ENCODE measurements around the gene SLC16A3. TPM values are rescaled to one million over a fixed set of nuclear protein-coding genes. Genes with fewer than 3 reads are reported as not detected.

The SLC16A3 gene
- total and polyA plus RNA-seq, 2 of the 8 experiments (the other 6 are each of a cell fraction or from before 2014, with no cell fraction given): 3.8 to 8.7 TPM

- no peak overlapping the region for H2AFZ ChIP-seq (ENCODE audit: low read length)
These were observed 11.7 kb upstream of the SLC16A3 start for GRCh38 chr17:82217120-82217529.

More at GRCh38 chr17:82217120-82217529, 11.7 kb upstream of the SLC16A3 start:
- no peak for TF ChIP-seq SAP30 (IDR thresholded peaks at IDR 0.05; ENCODE audit: insufficient read depth, insufficient replicate concordance, low read length)
- TF ChIP-seq ATF3 (IDR thresholded peaks at IDR 0.05; ENCODE audit: insufficient read depth, low read depth, low read length): no peak
- no peak for TF ChIP-seq POU5F1 (IDR thresholded peaks at IDR 0.05; ENCODE audit: low read depth, low read length)
- no peak for TF ChIP-seq TBP (IDR thresholded peaks at IDR 0.05; ENCODE audit: low read depth, low read length)
- TF ChIP-seq RBBP5 (IDR thresholded peaks at IDR 0.05; ENCODE audit: borderline replicate concordance, low read depth, low read length): no peak
- no peak for TF ChIP-seq CREB1 (IDR thresholded peaks at IDR 0.05)
- TF ChIP-seq YY1 (IDR thresholded peaks at IDR 0.05; ENCODE audit: low read depth, low read length): no peak
- H3K9ac ChIP-seq (replicated peaks in 1 of 4; ENCODE audit: extremely low read depth in 1 of 4, low read depth in 3 of 4, low read length in 3 of 4): no peak overlapping the region
- no peak overlapping the region for H4K8ac ChIP-seq (ENCODE audit: extremely low read depth, insufficient read depth, low read length)
- H3K4me3 ChIP-seq (ENCODE audit: extremely low read depth in 1 of 4, insufficient read depth in 2 of 4, low read depth in 3 of 4, low read length in 4 of 4): no peak overlapping the region
- no peak for FAIRE-seq
- H2BK5ac ChIP-seq (ENCODE audit: low read depth, low read length): no peak overlapping the region
- no peak overlapping the region for H3K56ac ChIP-seq (replicated peaks; ENCODE audit: insufficient read length, low read depth, low read length)
- H3K4me2 ChIP-seq (ENCODE audit: insufficient read depth in 1 of 2, low read depth in 2 of 2, low read length in 2 of 2): no peak overlapping the region
- H3K23me2 ChIP-seq (ENCODE audit: low read depth, low read length): peaks cover 4% of the 10 kb centered on the region; the same call in 1 of the 2 replicates
- no peak overlapping the region for H2BK120ac ChIP-seq (replicated peaks; ENCODE audit: low read depth, low read length)
- 79% methylated on average over 12 of the region's 12 CpGs; no CpG with 5 or more reads in 1 of the 2 experiments for WGBS, 2 experiments (ENCODE audit: extremely low coverage in 1 of 2, insufficient coverage in 1 of 2, insufficient read length in 1 of 2, insufficient replicate concordance in 2 of 2, low coverage in 1 of 2, low lambda C conversion rate in 2 of 2, missing lambda C conversion rate in 1 of 2)
- H3K36me3 ChIP-seq (ENCODE audit: control insufficient read depth in 2 of 4, insufficient read depth in 4 of 4, low read length in 3 of 4): no peaks in the 10 kb centered on the region
- H3K14ac ChIP-seq (ENCODE audit: insufficient read length): no peak overlapping the region
- no peak overlapping the region for H2BK12ac ChIP-seq (ENCODE audit: low read depth, low read length)
- no peak overlapping the region for H2BK15ac ChIP-seq (ENCODE audit: low read length)
- no peaks in the 10 kb centered on the region for H3K79me1 ChIP-seq (ENCODE audit: low read depth, low read length)
- DNase-seq (ENCODE audit: low read depth in 1 of 2, low spot score in 2 of 2): no peak
- no peak overlapping the region for H3K4ac ChIP-seq (replicated peaks; ENCODE audit: insufficient read length, low read depth, low read length)
- no peaks in the 10 kb centered on the region; a peak in 1 of 4 replicates for H3K9me3 ChIP-seq (ENCODE audit: insufficient read depth in 2 of 2, low read depth in 1 of 2, low read length in 1 of 2)
- H4K20me1 ChIP-seq (replicated peaks in 1 of 2; ENCODE audit: control insufficient read depth in 1 of 2, insufficient read depth in 2 of 2, low read length in 2 of 2): peaks cover 0 to 2% of the 10 kb centered on the region in 2 experiments
- no peak overlapping the region for H2BK20ac ChIP-seq (ENCODE audit: low read length)
- no peak overlapping the region for H2AK5ac ChIP-seq (ENCODE audit: low read depth, low read length)
- peaks cover 0 to 4% (median under 1%) of the 10 kb centered on the region in 4 experiments; a peak in 2 of 7 replicates for H3K4me1 ChIP-seq (replicated peaks in 1 of 4; ENCODE audit: control insufficient read depth in 3 of 4, insufficient read depth in 4 of 4, low read length in 3 of 4)
- H3K23ac ChIP-seq (ENCODE audit: insufficient read length): no peak overlapping the region
- H3K18ac ChIP-seq (ENCODE audit: extremely low read depth, low read length): no peak overlapping the region
- H4K5ac ChIP-seq (ENCODE audit: insufficient read length, low read depth, low read length): no peak overlapping the region
- H3K27me3 ChIP-seq (replicated peaks in 1 of 4; ENCODE audit: control insufficient read depth in 3 of 4, extremely low read depth in 1 of 4, insufficient read depth in 3 of 4, low read length in 3 of 4): peaks cover 2 to 21% (median 12%) of the 10 kb centered on the region in 4 experiments
- ChIA-PET CTCF (ENCODE audit: partially characterized antibody) (no interaction called here), POLR2A (ENCODE audit: partially characterized antibody) (no interaction called here)
- H3K79me2 ChIP-seq (ENCODE audit: control insufficient read depth in 1 of 2, insufficient read depth in 2 of 2, low read length in 2 of 2): no peaks in the 10 kb centered on the region
- no peak overlapping the region for H4K91ac ChIP-seq (replicated peaks; ENCODE audit: insufficient read length, low read length)
- H3K27ac ChIP-seq (ENCODE audit: low read depth, low read length): no peak overlapping the region

Data from H1 (cell line).